Activated naive CD8-positive, alpha-beta T cell (primary cell): ENCODE results near the gene CLTC.

Experiments
- H3K27ac Mint-ChIP-seq: one replicate; pipeline ENCODE4 v1.8.0; 2021; ENCODE audit warnings: mixed read lengths
- H3K27me3 Mint-ChIP-seq: one replicate; pipeline ENCODE4 v1.8.0; 2021; ENCODE audit warnings: mixed read lengths
- H3K36me3 Mint-ChIP-seq: one replicate; pipeline ENCODE4 v1.8.0; 2021; ENCODE audit warnings: mixed read lengths
- H3K4me1 Mint-ChIP-seq: one replicate; pipeline ENCODE4 v1.8.0; 2021; ENCODE audit warnings: low read depth, mixed read lengths
- H3K4me3 Mint-ChIP-seq: one replicate; pipeline ENCODE4 v1.8.0; 2021; ENCODE audit warnings: mild to moderate bottlenecking, mixed read lengths
- H3K9me3 Mint-ChIP-seq: one replicate; pipeline ENCODE4 v1.8.0; 2021; ENCODE audit warnings: low read depth, mixed read lengths

The CLTC gene

GRCh38 chr17:59623151-59623550 lies 3.5 kb downstream of the CLTC start:
- H3K36me3 Mint-ChIP-seq: no peaks in the 10 kb centered on the region
- H3K27me3 Mint-ChIP-seq: no peaks in the 10 kb centered on the region
- no peaks in the 10 kb centered on the region for H3K9me3 Mint-ChIP-seq
- peaks cover 67% of the 10 kb centered on the region for H3K4me1 Mint-ChIP-seq
- peak overlapping the region; percentile 72 for H3K4me3 Mint-ChIP-seq
- peak overlapping the region; percentile 80 for H3K27ac Mint-ChIP-seq

- Mint-ChIP-seq H3K4me3 (no peak overlapping the region), H3K9me3 (no peaks in the 10 kb centered on the region), H3K27ac (no peak overlapping the region), H3K4me1 (peaks cover 74% of the 10 kb centered on the region), H3K27me3 (no peaks in the 10 kb centered on the region), H3K36me3 (peaks cover 9% of the 10 kb centered on the region)
Observed at GRCh38 chr17:59626756-59627155, 7.1 kb downstream of the CLTC start.

- peaks cover 9% of the 10 kb centered on the region for H3K36me3 Mint-ChIP-seq
- no peaks in the 10 kb centered on the region for H3K9me3 Mint-ChIP-seq
- H3K4me3 Mint-ChIP-seq: no peak overlapping the region
- H3K27ac Mint-ChIP-seq: peak overlapping the region; percentile 6
- no peaks in the 10 kb centered on the region for H3K27me3 Mint-ChIP-seq
- peaks cover 70% of the 10 kb centered on the region for H3K4me1 Mint-ChIP-seq
Observed at GRCh38 chr17:59627274-59627673, 7.6 kb downstream of the CLTC start.

- H3K36me3 Mint-ChIP-seq: peaks cover 9% of the 10 kb centered on the region
- peak overlapping the region; percentile 6 for H3K27ac Mint-ChIP-seq
- H3K4me3 Mint-ChIP-seq: no peak overlapping the region
- H3K4me1 Mint-ChIP-seq: peaks cover 70% of the 10 kb centered on the region
- no peaks in the 10 kb centered on the region for H3K9me3 Mint-ChIP-seq
- H3K27me3 Mint-ChIP-seq: no peaks in the 10 kb centered on the region
Observed at GRCh38 chr17:59627770-59628171, 8.1 kb downstream of the CLTC start.

- Mint-ChIP-seq H3K27ac (peak overlapping the region; percentile 41), H3K9me3 (no peaks in the 10 kb centered on the region), H3K27me3 (no peaks in the 10 kb centered on the region), H3K4me1 (peaks cover 72% of the 10 kb centered on the region), H3K4me3 (no peak overlapping the region), H3K36me3 (peaks cover 9% of the 10 kb centered on the region)
Observed at GRCh38 chr17:59629174-59629573, 9.5 kb downstream of the CLTC start.

GRCh38 chr17:59631276-59631675 lies 11.6 kb downstream of the CLTC start:
- Mint-ChIP-seq H3K27ac (peak overlapping the region; percentile 6), H3K4me3 (peak overlapping the region; percentile 30), H3K36me3 (peaks cover 9% of the 10 kb centered on the region), H3K27me3 (no peaks in the 10 kb centered on the region), H3K9me3 (no peaks in the 10 kb centered on the region), H3K4me1 (peaks cover 78% of the 10 kb centered on the region)

GRCh38 chr17:59632398-59632797 lies 12.7 kb downstream of the CLTC start:
- Mint-ChIP-seq H3K36me3 (peaks cover 9% of the 10 kb centered on the region), H3K9me3 (no peaks in the 10 kb centered on the region), H3K27me3 (no peaks in the 10 kb centered on the region), H3K27ac (peak overlapping the region; percentile 58), H3K4me1 (peaks cover 75% of the 10 kb centered on the region), H3K4me3 (peak overlapping the region; percentile 8)

GRCh38 chr17:59633658-59634359 lies 14.1 kb downstream of the CLTC start:
- Mint-ChIP-seq H3K4me1 (peaks cover 75% of the 10 kb centered on the region), H3K27me3 (no peaks in the 10 kb centered on the region), H3K27ac (no peak overlapping the region), H3K9me3 (no peaks in the 10 kb centered on the region), H3K4me3 (no peak overlapping the region), H3K36me3 (peaks cover 6% of the 10 kb centered on the region)

- Mint-ChIP-seq H3K4me3 (peak overlapping the region; percentile 35), H3K27me3 (no peaks in the 10 kb centered on the region), H3K9me3 (no peaks in the 10 kb centered on the region), H3K27ac (peak overlapping the region; percentile 8), H3K4me1 (peaks cover 71% of the 10 kb centered on the region), H3K36me3 (peaks cover 3% of the 10 kb centered on the region)
Observed at GRCh38 chr17:59634632-59635541, 15.2 kb downstream of the CLTC start.

- Mint-ChIP-seq H3K36me3 (peaks cover 1% of the 10 kb centered on the region), H3K27me3 (no peaks in the 10 kb centered on the region), H3K9me3 (no peaks in the 10 kb centered on the region), H3K27ac (no peak overlapping the region), H3K4me1 (peaks cover 79% of the 10 kb centered on the region), H3K4me3 (no peak overlapping the region)
Observed at GRCh38 chr17:59637611-59638310, 18.1 kb downstream of the CLTC start.

GRCh38 chr17:59638553-59638952 lies 18.9 kb downstream of the CLTC start:
- Mint-ChIP-seq H3K4me3 (no peak overlapping the region), H3K27me3 (no peaks in the 10 kb centered on the region), H3K27ac (no peak overlapping the region), H3K4me1 (peaks cover 79% of the 10 kb centered on the region), H3K36me3 (peaks cover 4% of the 10 kb centered on the region), H3K9me3 (no peaks in the 10 kb centered on the region)

GRCh38 chr17:59641799-59642484 lies 22.2 kb downstream of the CLTC start:
- Mint-ChIP-seq H3K27me3 (no peaks in the 10 kb centered on the region), H3K4me3 (peak overlapping the region; percentile 72), H3K27ac (peak overlapping the region; percentile 36), H3K36me3 (peaks cover 8% of the 10 kb centered on the region), H3K9me3 (no peaks in the 10 kb centered on the region), H3K4me1 (peaks cover 62% of the 10 kb centered on the region)

- peaks cover 8% of the 10 kb centered on the region for H3K36me3 Mint-ChIP-seq
- peak overlapping the region; percentile 46 for H3K27ac Mint-ChIP-seq
- no peaks in the 10 kb centered on the region for H3K9me3 Mint-ChIP-seq
- peaks cover 60% of the 10 kb centered on the region for H3K4me1 Mint-ChIP-seq
- peak overlapping the region; percentile 72 for H3K4me3 Mint-ChIP-seq
- no peaks in the 10 kb centered on the region for H3K27me3 Mint-ChIP-seq
Observed at GRCh38 chr17:59642565-59642964, 22.9 kb downstream of the CLTC start.
